KMS-11 (cell line): Measurements from ENCODE around the gene ANO3.
A peak's percentile ranks its signal among the peaks of the same experiment; 100 is the strongest.

Source experiments
- H2AFZ ChIP-seq: fragments of 200-600 bp; sonication (generic); 2 replicates; pipeline ENCODE4 v1.6.1; 2016; ENCODE audit warnings: antibody characterized with exemption, mixed run types, low read depth
- H3K27ac ChIP-seq: fragments of 200-600 bp; sonication (generic); 2 replicates; pipeline ENCODE4 v1.6.1; 2016; ENCODE audit warnings: mild to moderate bottlenecking, mixed run types
- H3K27me3 ChIP-seq: fragments of 200-600 bp; sonication (generic); 2 replicates; pipeline ENCODE4 v1.6.1; 2017; ENCODE audit warnings: mild to moderate bottlenecking, low read depth, mixed run types, moderate library complexity; ENCODE audit not compliant: insufficient read depth
- H3K36me3 ChIP-seq: fragments of 200-600 bp; sonication (generic); 2 replicates; pipeline ENCODE4 v1.6.1; 2017; ENCODE audit warnings: mild to moderate bottlenecking, mixed run types; ENCODE audit not compliant: insufficient read depth
- H3K4me1 ChIP-seq: fragments of 200-600 bp; sonication (generic); 2 replicates; pipeline ENCODE4 v1.6.1; 2016; ENCODE audit warnings: mild to moderate bottlenecking, low read depth, mixed run types; ENCODE audit not compliant: poor library complexity, severe bottlenecking
- H3K4me2 ChIP-seq: fragments of 200-600 bp; sonication (generic); 2 replicates; pipeline ENCODE4 v1.7.0; 2016; ENCODE audit warnings: mild to moderate bottlenecking, mixed run types
- H3K4me3 ChIP-seq: fragments of 200-600 bp; sonication (generic); IDR thresholded peaks from 2 replicates; pipeline ENCODE4 v1.6.1; 2017; ENCODE audit warnings: low read depth, low read length, mixed read lengths; ENCODE audit not compliant: insufficient read depth
- H3K79me2 ChIP-seq: fragments of 200-600 bp; sonication (generic); 2 replicates; pipeline ENCODE4 v1.6.1; 2016; ENCODE audit warnings: low read depth, mixed run types; ENCODE audit not compliant: insufficient read depth
- H3K9ac ChIP-seq: fragments of 200-600 bp; sonication (generic); 2 replicates; pipeline ENCODE4 v1.6.1; 2016; ENCODE audit warnings: mild to moderate bottlenecking, mixed run types
- H4K20me1 ChIP-seq: fragments of 200-600 bp; sonication (generic); 2 replicates; pipeline ENCODE4 v1.6.1; 2016; ENCODE audit warnings: mild to moderate bottlenecking, mixed run types; ENCODE audit not compliant: insufficient read depth
- TF ChIP-seq, protein P1 (sequence below): fragments of 200-600 bp; sonication (generic); conservative IDR thresholded peaks from 2 replicates; pipeline ENCODE4 v1.6.1; 2017; ENCODE audit warnings: low read depth, mild to moderate bottlenecking, antibody characterized with exemption, low read length, moderate library complexity, mixed read lengths

The ANO3 gene

GRCh38 chr11:26329206-26329605 lies 2.7 kb upstream of the ANO3 start:
- H3K27me3 ChIP-seq, result no peaks in the 10 kb centered on the region
- TF ChIP-seq, protein P1, sequence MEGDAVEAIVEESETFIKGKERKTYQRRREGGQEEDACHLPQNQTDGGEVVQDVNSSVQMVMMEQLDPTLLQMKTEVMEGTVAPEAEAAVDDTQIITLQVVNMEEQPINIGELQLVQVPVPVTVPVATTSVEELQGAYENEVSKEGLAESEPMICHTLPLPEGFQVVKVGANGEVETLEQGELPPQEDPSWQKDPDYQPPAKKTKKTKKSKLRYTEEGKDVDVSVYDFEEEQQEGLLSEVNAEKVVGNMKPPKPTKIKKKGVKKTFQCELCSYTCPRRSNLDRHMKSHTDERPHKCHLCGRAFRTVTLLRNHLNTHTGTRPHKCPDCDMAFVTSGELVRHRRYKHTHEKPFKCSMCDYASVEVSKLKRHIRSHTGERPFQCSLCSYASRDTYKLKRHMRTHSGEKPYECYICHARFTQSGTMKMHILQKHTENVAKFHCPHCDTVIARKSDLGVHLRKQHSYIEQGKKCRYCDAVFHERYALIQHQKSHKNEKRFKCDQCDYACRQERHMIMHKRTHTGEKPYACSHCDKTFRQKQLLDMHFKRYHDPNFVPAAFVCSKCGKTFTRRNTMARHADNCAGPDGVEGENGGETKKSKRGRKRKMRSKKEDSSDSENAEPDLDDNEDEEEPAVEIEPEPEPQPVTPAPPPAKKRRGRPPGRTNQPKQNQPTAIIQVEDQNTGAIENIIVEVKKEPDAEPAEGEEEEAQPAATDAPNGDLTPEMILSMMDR, result no peak
- H4K20me1 ChIP-seq, result no peaks in the 10 kb centered on the region

GRCh38 chr11:26330262-26330661 lies 1.7 kb upstream of the ANO3 start:
- Histone ChIP-seq H3K27me3 (no peaks in the 10 kb centered on the region), H3K4me2 (no peak overlapping the region), H3K27ac (no peak overlapping the region), H2AFZ (no peak overlapping the region), H3K4me1 (no peaks in the 10 kb centered on the region), H4K20me1 (no peaks in the 10 kb centered on the region), H3K9ac (no peak overlapping the region), H3K4me3 (no peak overlapping the region), H3K36me3 (no peaks in the 10 kb centered on the region), H3K79me2 (no peaks in the 10 kb centered on the region)
- TF ChIP-seq, protein P1, result no peak

More at GRCh38 chr11:26329206-26329605, 2.7 kb upstream of the ANO3 start:
- no peaks in the 10 kb centered on the region for H3K36me3 ChIP-seq
- no peaks in the 10 kb centered on the region for H3K79me2 ChIP-seq
- no peak overlapping the region for H3K27ac ChIP-seq
- no peak overlapping the region for H2AFZ ChIP-seq
- H3K9ac ChIP-seq, result no peak overlapping the region
- no peaks in the 10 kb centered on the region for H3K4me1 ChIP-seq
- H3K4me2 ChIP-seq, result no peak overlapping the region
- H3K4me3 ChIP-seq, result no peak overlapping the region

- Histone ChIP-seq H3K4me2 (peak overlapping the region; percentile 76; the same call in 1 of the 2 replicates), H3K27ac (no peak overlapping the region), H3K27me3 (no peaks in the 10 kb centered on the region), H3K4me3 (no peak overlapping the region), H3K4me1 (no peaks in the 10 kb centered on the region), H3K36me3 (no peaks in the 10 kb centered on the region), H3K79me2 (no peaks in the 10 kb centered on the region), H4K20me1 (no peaks in the 10 kb centered on the region), H2AFZ (no peak overlapping the region), H3K9ac (no peak overlapping the region)
- TF ChIP-seq, protein P1, result no peak
These were observed 614 bp downstream of the ANO3 start for GRCh38 chr11:26332572-26332915.

DNA sequence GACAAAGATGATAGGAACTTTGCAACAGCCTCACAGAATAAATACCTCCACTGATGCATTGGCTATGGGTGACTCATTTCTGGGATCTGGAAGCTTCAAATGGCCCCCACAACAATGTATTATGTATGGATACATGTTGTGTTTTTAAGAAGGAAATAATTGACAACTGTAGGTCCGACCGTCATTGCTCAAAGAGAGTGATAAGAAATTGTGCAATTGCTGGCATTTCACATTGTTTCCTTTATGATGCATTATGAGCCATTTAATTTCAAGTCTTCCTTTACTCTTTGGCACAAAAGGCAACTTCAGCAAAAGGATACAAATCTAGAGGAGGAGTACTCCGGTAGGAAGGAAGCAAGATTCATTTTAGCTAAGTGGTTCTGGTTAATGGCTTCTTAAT lies 2.0 kb downstream of the ANO3 start:
- no peaks in the 10 kb centered on the region for H3K79me2 ChIP-seq
- H3K4me1 ChIP-seq, result no peaks in the 10 kb centered on the region
- H3K9ac ChIP-seq, result no peak overlapping the region
- TF ChIP-seq, protein P1, result no peak
- no peaks in the 10 kb centered on the region for H3K36me3 ChIP-seq
- no peaks in the 10 kb centered on the region for H4K20me1 ChIP-seq
- H3K4me2 ChIP-seq, result no peak overlapping the region
- no peaks in the 10 kb centered on the region for H3K27me3 ChIP-seq
- H2AFZ ChIP-seq, result no peak overlapping the region
- H3K27ac ChIP-seq, result no peak overlapping the region
- no peak overlapping the region for H3K4me3 ChIP-seq

- H3K4me2 ChIP-seq, result no peak overlapping the region
These were observed 4.0 kb downstream of the ANO3 start for GRCh38 chr11:26335903-26336302.

More at GRCh38 chr11:26335903-26336302, 4.0 kb downstream of the ANO3 start:
- no peaks in the 10 kb centered on the region for H4K20me1 ChIP-seq
- no peak overlapping the region for H3K4me3 ChIP-seq
- H3K36me3 ChIP-seq, result no peaks in the 10 kb centered on the region
- H3K27me3 ChIP-seq, result no peaks in the 10 kb centered on the region
- no peaks in the 10 kb centered on the region for H3K79me2 ChIP-seq
- no peak overlapping the region for H3K9ac ChIP-seq
- H2AFZ ChIP-seq, result no peak overlapping the region
- H3K4me1 ChIP-seq, result no peaks in the 10 kb centered on the region
- H3K27ac ChIP-seq, result no peak overlapping the region
- TF ChIP-seq, protein P1, result no peak
